ENCODE measurements around the gene CFHR4. TPM values are rescaled to one million over a fixed set of nuclear protein-coding genes. Genes with fewer than 3 reads are reported as not detected.

The CFHR4 gene
- total RNA-seq, 1 donor from 2014 or later, result not detected

DNA sequence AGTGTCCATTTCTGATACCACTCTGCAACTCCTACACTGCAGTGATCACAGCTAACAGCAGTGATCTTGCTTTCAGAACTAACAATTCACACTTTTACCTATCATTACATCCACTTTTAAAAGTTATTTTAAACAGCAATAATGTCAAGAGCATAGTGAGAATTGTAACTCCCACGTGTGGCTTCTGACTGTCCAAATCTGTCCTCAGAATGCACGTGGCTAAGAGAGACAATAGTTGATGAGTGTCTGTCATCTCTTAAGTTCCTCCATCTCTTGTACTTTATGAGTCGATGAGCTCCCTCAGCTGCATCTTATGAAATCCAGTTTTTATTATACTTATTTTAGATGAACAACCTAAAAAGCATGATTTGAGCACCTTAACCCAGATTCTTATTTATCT, 73.0 kb downstream of the CFHR4 start:
- TF ChIP-seq, protein P1, sequence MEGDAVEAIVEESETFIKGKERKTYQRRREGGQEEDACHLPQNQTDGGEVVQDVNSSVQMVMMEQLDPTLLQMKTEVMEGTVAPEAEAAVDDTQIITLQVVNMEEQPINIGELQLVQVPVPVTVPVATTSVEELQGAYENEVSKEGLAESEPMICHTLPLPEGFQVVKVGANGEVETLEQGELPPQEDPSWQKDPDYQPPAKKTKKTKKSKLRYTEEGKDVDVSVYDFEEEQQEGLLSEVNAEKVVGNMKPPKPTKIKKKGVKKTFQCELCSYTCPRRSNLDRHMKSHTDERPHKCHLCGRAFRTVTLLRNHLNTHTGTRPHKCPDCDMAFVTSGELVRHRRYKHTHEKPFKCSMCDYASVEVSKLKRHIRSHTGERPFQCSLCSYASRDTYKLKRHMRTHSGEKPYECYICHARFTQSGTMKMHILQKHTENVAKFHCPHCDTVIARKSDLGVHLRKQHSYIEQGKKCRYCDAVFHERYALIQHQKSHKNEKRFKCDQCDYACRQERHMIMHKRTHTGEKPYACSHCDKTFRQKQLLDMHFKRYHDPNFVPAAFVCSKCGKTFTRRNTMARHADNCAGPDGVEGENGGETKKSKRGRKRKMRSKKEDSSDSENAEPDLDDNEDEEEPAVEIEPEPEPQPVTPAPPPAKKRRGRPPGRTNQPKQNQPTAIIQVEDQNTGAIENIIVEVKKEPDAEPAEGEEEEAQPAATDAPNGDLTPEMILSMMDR (IDR thresholded peaks at IDR 0.05; ENCODE audit: partially characterized antibody, unreplicated experiment), result no peak
- Mint-ChIP-seq H3K4me1 (ENCODE audit: low read depth, unreplicated experiment) (no peaks in the 10 kb centered on the region), H3K4me3 (ENCODE audit: unreplicated experiment) (no peak overlapping the region), H3K9me3 (ENCODE audit: unreplicated experiment) (no peaks in the 10 kb centered on the region), H3K27me3 (ENCODE audit: unreplicated experiment) (no peaks in the 10 kb centered on the region), H3K27ac (ENCODE audit: unreplicated experiment) (no peak overlapping the region), H3K36me3 (ENCODE audit: unreplicated experiment) (no peaks in the 10 kb centered on the region)
- DNase-seq, result no peak

Other genes starting within 250 kb of the CFHR4 start
- not detected for gene CFH, start 236.0 kb upstream of the CFHR4 start, total RNA-seq (ENCODE audit: unreplicated experiment)
- gene CFHR3, start 113.2 kb upstream of the CFHR4 start, total RNA-seq (ENCODE audit: unreplicated experiment), result not detected
- gene CFHR1, start 68.3 kb upstream of the CFHR4 start, total RNA-seq (ENCODE audit: unreplicated experiment), result not detected
- gene CFHR2, start 55.7 kb downstream of the CFHR4 start, total RNA-seq (ENCODE audit: unreplicated experiment), result not detected
- not detected for gene CFHR5, start 89.5 kb downstream of the CFHR4 start, total RNA-seq (ENCODE audit: unreplicated experiment)
- gene F13B, start 179.2 kb downstream of the CFHR4 start, total RNA-seq (ENCODE audit: unreplicated experiment), result not detected